HEK293T (cell line): Measurements from ENCODE around the gene NCEH1.
"Not testable (repeated sequence)": the region's sequence is repeated elsewhere in the genome, so short reads cannot be mapped to it uniquely, and the experiment has no call there.

Experiments used
- CTCF ChIA-PET: fragments of 350-600 bp; formaldehyde crosslinking; extraction: SDS; loops from one replicate; lab custom pipeline; 2021; ENCODE audit warnings: antibody characterized with exemption, inconsistent platforms; lab: Yijun Ruan, JAX
- POLR2A ChIA-PET: fragments of 350-600 bp; formaldehyde crosslinking; extraction: SDS; loops from one replicate; lab custom pipeline; 2020; ENCODE audit warnings: antibody characterized with exemption, inconsistent platforms; lab: Yijun Ruan, JAX
- DNase-seq: peaks from one replicate; pipeline ENCODE4 v3.0.0; 2012; ENCODE audit warnings: mixed read lengths; ENCODE audit errors: extremely low spot score
- ARNT ChIP-seq: fragments of 450-650 bp; IDR thresholded peaks from 2 replicates; pipeline ENCODE4 v1.6.1; 2017; ENCODE audit warnings: mild to moderate bottlenecking
- BHLHE40 ChIP-seq: fragments of 450-650 bp; IDR thresholded peaks from 2 replicates; pipeline ENCODE4 v1.6.1; 2016; ENCODE audit warnings: mild to moderate bottlenecking, moderate library complexity, borderline replicate concordance
- CTBP1 ChIP-seq: fragments of 450-650 bp; IDR thresholded peaks from 2 replicates; pipeline ENCODE4 v1.6.1; 2016; ENCODE audit warnings: borderline replicate concordance
- ELF4 ChIP-seq: fragments of 450-650 bp; IDR thresholded peaks from 2 replicates; pipeline ENCODE4 v1.6.1; 2017; ENCODE audit warnings: antibody characterized with exemption
- FOXA1 ChIP-seq: fragments of 450-650 bp; IDR thresholded peaks from 2 replicates; pipeline ENCODE4 v1.6.1; 2016; ENCODE audit warnings: mild to moderate bottlenecking
- FOXK2 ChIP-seq: fragments of 450-650 bp; IDR thresholded peaks from 2 replicates; pipeline ENCODE4 v1.6.1; 2016; ENCODE audit warnings: mild to moderate bottlenecking
- FOXM1 ChIP-seq: fragments of 450-650 bp; IDR thresholded peaks from 2 replicates; pipeline ENCODE4 v1.6.1; 2017; ENCODE audit warnings: mild to moderate bottlenecking, borderline replicate concordance
- HDGF ChIP-seq: fragments of 450-650 bp; IDR thresholded peaks from 2 replicates; pipeline ENCODE4 v1.6.1; 2017; ENCODE audit warnings: antibody characterized with exemption, borderline replicate concordance
- L3MBTL2 ChIP-seq: fragments of 450-650 bp; conservative IDR thresholded peaks from 2 replicates; pipeline ENCODE4 v1.6.1; 2016; ENCODE audit warnings: mild to moderate bottlenecking
- LEF1 ChIP-seq: fragments of 450-650 bp; IDR thresholded peaks from 2 replicates; pipeline ENCODE4 v1.6.1; 2017; ENCODE audit warnings: mild to moderate bottlenecking, borderline replicate concordance
- NFRKB ChIP-seq: fragments of 450-650 bp; IDR thresholded peaks from 2 replicates; pipeline ENCODE4 v1.6.1; 2016; ENCODE audit warnings: mild to moderate bottlenecking, moderate library complexity
- SP1 ChIP-seq: fragments of 450-650 bp; IDR thresholded peaks from 2 replicates; pipeline ENCODE4 v1.6.1; 2017
- SUZ12 ChIP-seq: fragments of 450-650 bp; IDR thresholded peaks from 2 replicates; pipeline ENCODE4 v1.6.1; 2016; ENCODE audit warnings: mild to moderate bottlenecking
- TARDBP ChIP-seq: fragments of 450-650 bp; IDR thresholded peaks from 2 replicates; pipeline ENCODE4 v1.6.1; 2016
- ZNF384 ChIP-seq: fragments of 450-650 bp; IDR thresholded peaks from 2 replicates; pipeline ENCODE4 v1.6.1; 2016
- TF ChIP-seq, protein P1 (sequence below): fragments of 450-650 bp; IDR thresholded peaks from 2 replicates; pipeline ENCODE4 v1.6.1; 2016

The NCEH1 gene

DNA sequence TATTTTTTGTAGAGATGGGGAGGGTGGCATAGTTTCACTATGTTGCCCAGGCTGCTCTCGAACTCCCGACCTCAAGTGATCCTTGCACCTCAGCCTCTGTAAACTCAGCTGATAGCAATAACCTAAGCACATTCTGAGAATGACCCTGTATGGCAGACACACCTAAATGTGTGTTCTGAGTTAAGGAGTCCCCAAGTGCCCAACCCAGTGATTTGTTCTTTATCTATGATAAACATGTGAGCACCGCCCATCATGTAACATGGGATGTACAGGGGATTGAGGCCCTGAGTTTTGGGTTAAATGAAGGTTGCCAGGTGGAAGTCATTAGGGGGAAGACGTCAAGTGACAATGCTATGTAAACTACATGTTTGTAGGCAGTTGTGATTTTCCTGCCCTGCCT, 5.7 kb downstream of the NCEH1 start:
- no peak for DNase-seq
- ChIA-PET POLR2A (no interaction called here), CTCF (no interaction called here)
- no peak for TF ChIP-seq CTBP1
- TF ChIP-seq BHLHE40: no peak
- TF ChIP-seq SUZ12: no peak
- TF ChIP-seq NFRKB: no peak
- no peak for TF ChIP-seq HDGF
- TF ChIP-seq FOXA1: no peak
- TF ChIP-seq LEF1: no peak
- TF ChIP-seq ARNT: no peak
- TF ChIP-seq SP1: no peak
- TF ChIP-seq L3MBTL2: no peak
- TF ChIP-seq FOXM1: no peak
- TF ChIP-seq TARDBP: no peak
- TF ChIP-seq FOXK2: no peak
- TF ChIP-seq ZNF384: no peak
- TF ChIP-seq, protein P1, sequence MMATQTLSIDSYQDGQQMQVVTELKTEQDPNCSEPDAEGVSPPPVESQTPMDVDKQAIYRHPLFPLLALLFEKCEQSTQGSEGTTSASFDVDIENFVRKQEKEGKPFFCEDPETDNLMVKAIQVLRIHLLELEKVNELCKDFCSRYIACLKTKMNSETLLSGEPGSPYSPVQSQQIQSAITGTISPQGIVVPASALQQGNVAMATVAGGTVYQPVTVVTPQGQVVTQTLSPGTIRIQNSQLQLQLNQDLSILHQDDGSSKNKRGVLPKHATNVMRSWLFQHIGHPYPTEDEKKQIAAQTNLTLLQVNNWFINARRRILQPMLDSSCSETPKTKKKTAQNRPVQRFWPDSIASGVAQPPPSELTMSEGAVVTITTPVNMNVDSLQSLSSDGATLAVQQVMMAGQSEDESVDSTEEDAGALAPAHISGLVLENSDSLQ: no peak
- TF ChIP-seq ELF4: no peak

DNA sequence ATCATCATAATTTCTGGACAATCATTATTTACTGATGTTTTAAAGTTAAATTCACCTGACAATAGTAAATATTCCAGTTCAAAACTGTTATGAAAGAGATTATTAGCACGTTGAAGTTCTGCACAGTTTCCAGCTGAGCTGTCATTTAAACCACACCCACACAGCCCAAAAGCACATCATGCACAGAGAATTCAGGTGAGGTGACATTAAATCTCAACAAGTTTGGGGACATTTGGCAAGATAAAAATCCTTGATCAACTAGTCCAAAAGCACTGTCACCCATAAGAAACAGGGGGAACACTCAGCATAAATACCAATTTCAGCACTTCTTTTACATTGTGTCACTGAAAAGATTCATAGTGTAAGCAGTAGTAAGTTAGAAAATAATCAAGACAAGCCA, 6.9 kb downstream of the NCEH1 start:
- no peak for DNase-seq
- CTCF ChIA-PET: no interaction called here
- no peak for TF ChIP-seq ZNF384
- POLR2A ChIA-PET: no interaction called here

DNA sequence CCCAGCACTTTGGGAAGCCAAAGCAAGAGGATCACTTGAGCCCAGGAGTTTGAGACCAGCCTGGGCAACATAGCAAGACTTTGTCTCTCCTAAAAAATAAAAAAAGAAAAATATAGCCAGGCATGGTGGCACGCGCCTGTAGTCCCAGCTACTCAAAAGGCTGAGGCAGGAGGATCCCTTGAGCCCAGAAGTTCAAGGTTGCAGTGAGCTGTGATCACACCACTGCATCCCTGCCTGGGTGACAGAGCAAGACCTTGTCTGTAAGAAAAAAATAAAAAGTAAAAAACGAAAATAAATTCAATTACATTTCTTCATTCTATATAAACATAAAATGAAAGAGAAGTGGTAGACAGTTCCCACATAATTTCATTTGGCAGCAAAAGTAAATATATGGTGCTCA, 8.1 kb downstream of the NCEH1 start:
- CTCF ChIA-PET, POLR2A ChIA-PET, DNase-seq: not testable (repeated sequence)

DNA sequence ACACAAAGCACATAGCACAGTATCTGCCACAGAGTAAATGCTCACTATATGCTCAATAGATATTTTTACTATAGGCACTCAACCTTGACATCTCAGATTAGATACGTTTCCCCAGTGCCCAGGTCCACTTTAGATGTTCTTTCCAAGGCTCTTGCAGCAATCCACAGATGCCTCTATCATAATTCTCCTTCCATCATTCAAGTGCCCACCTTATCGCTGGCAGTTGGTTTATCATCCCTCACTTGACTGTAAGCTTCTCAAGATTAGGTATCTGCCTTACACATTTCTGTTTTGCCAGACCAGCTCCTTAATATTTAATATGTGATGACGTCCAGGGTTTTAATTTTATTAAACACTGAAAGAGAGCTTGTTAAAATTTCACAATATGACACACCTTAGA, 8.6 kb downstream of the NCEH1 start:
- TF ChIP-seq ZNF384 (no peak), BHLHE40 (no peak), FOXK2 (no peak), L3MBTL2 (no peak), ELF4 (no peak), ARNT (no peak), FOXM1 (no peak), HDGF (no peak), SUZ12 (no peak), CTBP1 (no peak)
- TF ChIP-seq, protein P1: no peak
- ChIA-PET POLR2A (no interaction called here), CTCF (interaction anchor here (1.1 kb wide), 1 partner anchor 9 kb away, joined by 3 read pairs; no protein-coding TSS in a partner anchor)
- no peak for DNase-seq

DNA sequence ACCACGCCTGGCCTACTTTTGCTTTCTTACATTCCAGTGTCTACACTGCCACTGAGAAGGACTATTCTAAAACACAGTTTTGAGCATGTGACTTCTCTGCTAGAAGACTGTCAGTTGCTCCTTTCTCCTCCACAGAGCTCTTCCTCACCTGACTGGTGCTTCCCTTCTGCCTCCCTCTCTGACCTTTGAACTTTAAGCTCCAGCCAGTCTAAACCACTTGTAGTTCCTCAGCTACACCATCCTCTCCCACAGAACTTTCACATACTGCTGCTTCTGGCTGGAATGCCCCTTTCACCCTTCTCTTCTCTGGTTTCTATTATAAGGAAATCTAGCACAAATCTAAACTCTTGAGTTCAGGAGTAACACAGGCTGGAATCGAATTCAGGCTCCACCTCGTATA, 9.1 kb downstream of the NCEH1 start:
- POLR2A ChIA-PET: no interaction called here

DNA sequence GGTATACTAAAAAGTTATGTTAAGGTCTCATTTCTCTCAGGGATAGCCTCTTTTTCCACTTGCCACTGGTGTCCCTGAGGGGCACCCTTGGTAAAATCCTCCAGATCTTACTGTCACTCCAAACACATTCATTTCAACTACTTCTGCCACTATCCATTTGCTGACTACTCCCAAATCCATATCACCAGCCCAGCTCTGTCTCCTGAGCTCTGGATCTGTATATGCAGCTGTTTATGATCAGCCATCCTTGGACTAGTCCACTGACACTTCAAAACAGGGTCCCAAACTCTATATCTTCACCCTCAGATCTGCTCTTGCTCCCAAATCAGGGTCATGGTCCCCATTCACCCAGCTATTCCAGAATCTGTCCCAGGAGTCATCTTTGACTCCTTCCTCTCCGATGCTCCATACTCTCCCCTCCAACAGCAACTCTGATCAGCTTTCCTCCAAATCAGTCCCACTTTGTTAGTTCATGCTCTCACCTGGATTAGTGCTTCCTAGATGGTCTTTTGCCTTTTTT, 9.9 kb downstream of the NCEH1 start:
- CTCF ChIA-PET: no interaction called here
- TF ChIP-seq BHLHE40 (no peak), TARDBP (no peak), NFRKB (no peak), ELF4 (no peak), HDGF (no peak), FOXA1 (no peak), FOXM1 (no peak), LEF1 (no peak), FOXK2 (no peak), ZNF384 (no peak), ARNT (no peak), SUZ12 (no peak), L3MBTL2 (no peak), SP1 (no peak), CTBP1 (no peak)
- TF ChIP-seq, protein P1: no peak
- POLR2A ChIA-PET: no interaction called here
- no peak for DNase-seq

More for the DNA sequence above, 9.1 kb downstream of the NCEH1 start:
- DNase-seq: no peak
- CTCF ChIA-PET: interaction anchor here (1.1 kb wide), 1 partner anchor 10 kb away, joined by 3 read pairs; no protein-coding TSS in a partner anchor
- TF ChIP-seq, protein P1: no peak

DNA sequence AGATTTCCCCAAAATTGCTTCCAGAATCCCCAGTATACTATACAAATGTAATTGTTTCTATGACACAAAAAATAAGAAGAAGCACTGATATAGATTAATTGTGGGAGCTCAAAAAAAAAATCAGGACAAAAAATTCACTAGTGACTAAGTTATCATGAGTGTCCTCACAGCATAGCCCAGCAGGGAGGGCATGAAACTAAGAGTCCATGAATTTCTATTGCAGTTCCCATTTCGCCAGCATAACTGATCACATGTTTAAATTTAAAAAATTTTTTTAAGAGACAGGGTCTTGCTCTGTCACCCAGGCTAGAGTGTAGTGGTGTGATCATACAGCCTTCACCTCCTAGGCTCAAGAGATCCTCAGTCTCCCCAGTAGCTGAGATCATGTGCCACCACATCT, 10.6 kb downstream of the NCEH1 start:
- ChIA-PET CTCF (no interaction called here), POLR2A (no interaction called here)
- DNase-seq: no peak
- TF ChIP-seq ZNF384: no peak
- TF ChIP-seq SUZ12: no peak
- TF ChIP-seq CTBP1: no peak
- no peak for TF ChIP-seq ARNT
- no peak for TF ChIP-seq FOXK2
- no peak for TF ChIP-seq ELF4
- no peak for TF ChIP-seq HDGF
- TF ChIP-seq, protein P1: no peak
- TF ChIP-seq FOXM1: no peak
- TF ChIP-seq FOXA1: no peak
- no peak for TF ChIP-seq LEF1
